Stimulated activated CD4-positive, alpha-beta T cell treated with anti-CD3 and anti-CD28 coated beads, Interleukin-4, amount 100 ng/mL, for 24 hours (primary cell): ENCODE results near the gene TMEM245.
"Not testable (repeated sequence)": the region's sequence is repeated elsewhere in the genome, so short reads cannot be mapped to it uniquely, and the experiment has no call there.

ENCODE experiments used
- DNase-seq: peaks from one replicate; pipeline ENCODE4 v3.0.0-alpha.2; 2020

The TMEM245 gene

GRCh38 chr9:109053121-109053520 is 66.6 kb downstream of the TMEM245 start:
- DNase-seq: not testable (repeated sequence)

DNA sequence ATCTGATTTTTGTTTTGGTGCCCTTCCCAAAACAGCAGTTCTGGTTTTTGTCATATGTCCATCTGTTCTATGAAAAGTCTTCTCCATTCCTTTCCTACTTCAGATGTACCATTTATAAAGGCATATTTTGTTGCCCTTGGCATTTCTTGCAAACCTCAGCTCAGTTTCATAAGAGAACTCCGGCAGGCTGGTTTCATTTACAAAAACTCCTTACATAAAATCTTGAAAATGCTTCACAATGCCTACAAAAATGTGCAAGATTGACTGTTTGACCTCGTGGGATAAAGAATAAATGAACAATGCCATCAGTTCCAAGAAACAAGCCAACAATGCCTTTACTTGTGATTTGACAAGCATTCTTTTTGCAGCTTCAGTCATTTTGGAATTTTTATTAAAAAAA is 67.3 kb downstream of the TMEM245 start:
- DNase-seq: no peak

GRCh38 chr9:109051733-109052132 is 68.0 kb downstream of the TMEM245 start:
- no peak for DNase-seq

- no peak for DNase-seq
Observed at GRCh38 chr9:109050444-109050843, 69.3 kb downstream of the TMEM245 start.

GRCh38 chr9:109048822-109049221 is 70.9 kb downstream of the TMEM245 start:
- no peak for DNase-seq

GRCh38 chr9:109047259-109047658 is 72.5 kb downstream of the TMEM245 start:
- no peak for DNase-seq

GRCh38 chr9:109046346-109046745 is 73.4 kb downstream of the TMEM245 start:
- DNase-seq: no peak

DNA sequence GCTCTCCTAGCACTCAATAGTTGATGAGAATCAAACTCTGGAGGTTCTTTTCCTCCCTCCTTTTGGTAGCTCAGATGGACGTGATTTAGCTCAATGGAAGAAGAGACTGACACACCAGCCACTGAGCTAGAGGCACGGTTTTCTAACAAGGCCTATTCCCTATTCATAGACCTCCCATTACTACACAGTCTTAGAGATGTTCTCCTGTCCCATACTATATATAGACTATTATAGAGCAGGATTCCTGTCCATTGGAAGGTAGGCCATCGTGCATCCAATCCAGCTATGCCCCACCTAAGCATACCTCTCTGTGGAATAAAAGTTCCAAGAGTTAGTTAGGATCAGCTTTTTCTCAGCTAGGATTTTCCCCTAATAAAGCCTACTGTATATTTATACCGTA is 76.2 kb downstream of the TMEM245 start:
- no peak for DNase-seq

DNA sequence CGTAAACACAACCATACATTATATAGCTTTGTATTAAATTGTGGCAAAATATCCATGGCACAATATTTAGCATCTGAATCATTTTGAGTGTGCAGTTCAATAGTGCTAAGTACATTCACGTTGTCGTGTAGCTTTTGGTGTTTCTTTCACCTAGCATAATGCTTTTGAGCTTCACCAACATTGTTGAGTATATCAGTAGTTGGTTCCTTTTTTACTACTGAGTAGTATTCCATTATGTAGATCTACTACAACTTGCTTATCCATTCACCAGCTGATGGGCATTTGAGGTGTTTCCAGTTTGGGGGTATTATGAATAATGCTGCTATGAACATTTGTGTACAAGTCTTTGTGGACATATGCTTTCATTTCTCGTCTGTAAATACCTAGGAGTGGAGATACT is 79.2 kb downstream of the TMEM245 start:
- no peak for DNase-seq

DNA sequence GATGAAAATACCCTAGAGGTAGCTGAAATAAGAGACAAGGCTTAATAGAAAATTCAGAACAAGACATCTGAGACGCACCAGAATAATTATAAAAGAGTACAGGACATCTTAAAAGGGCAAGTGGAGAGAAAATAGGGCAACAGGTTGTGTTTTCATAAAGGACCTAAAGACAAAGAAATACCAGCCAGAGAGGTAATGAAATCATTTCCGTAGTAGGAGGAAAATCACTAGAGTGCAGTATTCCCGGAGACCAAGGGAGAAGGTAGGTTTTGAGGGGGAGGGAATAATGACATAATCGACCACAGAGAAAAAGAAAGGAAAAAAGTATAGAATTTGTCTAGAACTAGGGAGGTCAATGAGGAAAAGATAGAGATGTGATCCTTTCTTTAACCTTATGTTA is 80.2 kb downstream of the TMEM245 start:
- DNase-seq: no peak

DNA sequence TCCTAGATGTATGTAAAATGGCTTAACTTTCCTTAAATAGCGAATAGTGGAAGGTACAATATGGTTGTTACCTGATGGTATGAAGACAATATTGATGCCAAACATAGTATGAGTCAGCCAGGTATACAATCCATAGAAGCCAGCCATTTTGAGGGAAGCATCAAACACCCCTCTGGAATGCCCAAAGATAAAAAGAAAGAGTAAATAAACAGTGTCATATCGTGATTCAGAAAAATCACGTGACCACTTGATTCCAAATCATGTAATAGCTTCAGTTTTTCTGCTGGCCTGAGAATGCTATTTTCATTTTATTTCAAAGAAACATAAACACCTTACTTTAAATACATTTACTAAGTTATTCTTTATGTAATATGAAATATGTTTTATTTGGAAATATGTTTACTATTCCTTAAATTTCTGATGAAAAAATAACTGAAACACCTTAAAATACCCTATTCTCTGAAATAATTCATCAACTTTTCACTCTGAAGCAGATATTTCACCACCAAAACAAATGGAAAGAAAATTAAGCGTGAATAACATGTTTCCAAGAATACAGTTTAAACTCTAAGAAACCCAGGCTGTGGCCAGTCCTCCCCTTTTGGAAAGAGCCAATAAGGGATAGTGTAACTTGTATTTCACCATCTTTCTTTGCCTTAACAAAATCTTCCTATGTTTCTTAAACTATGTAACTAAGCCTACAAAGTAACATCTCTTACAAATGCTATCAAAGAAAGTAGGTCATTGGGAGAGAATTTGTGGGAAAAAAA is 81.6 kb downstream of the TMEM245 start:
- DNase-seq: no peak

- DNase-seq: no peak
Observed at GRCh38 chr9:109036744-109037680, 82.7 kb downstream of the TMEM245 start.

DNA sequence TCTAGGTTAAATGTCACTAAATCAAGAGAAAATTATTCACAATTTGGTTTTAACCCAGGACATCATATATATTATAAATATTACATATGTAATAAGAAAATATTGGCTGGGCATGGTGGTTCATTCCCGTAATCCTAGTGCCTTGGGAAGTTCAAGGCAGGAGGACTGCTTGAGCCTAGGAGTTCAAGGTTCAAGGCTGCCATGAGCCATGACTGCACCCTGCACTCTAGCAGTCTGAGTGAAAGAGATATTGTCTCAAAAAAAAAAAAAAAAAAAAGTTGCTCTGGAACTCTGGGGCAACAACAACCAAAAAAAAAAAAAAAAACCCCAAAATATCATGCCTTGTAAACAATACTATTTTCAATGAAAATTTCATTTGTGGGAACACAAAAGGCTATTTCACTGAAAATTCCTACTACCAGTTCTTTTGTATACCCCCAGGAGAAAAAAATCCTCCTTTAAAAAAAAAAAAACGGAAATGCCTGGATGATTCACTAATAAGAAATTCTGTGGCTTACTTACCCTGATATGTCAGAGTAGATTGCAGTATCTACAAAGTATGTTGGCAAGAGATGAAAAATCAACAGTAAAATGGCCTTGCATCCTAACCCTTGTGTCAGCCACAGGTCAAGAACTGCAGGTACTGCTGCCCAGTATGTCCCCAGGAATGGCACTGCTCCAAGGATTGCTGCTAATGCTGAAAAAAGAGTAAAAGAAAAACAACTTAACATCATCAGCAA is 83.9 kb downstream of the TMEM245 start:
- DNase-seq: no peak

DNA sequence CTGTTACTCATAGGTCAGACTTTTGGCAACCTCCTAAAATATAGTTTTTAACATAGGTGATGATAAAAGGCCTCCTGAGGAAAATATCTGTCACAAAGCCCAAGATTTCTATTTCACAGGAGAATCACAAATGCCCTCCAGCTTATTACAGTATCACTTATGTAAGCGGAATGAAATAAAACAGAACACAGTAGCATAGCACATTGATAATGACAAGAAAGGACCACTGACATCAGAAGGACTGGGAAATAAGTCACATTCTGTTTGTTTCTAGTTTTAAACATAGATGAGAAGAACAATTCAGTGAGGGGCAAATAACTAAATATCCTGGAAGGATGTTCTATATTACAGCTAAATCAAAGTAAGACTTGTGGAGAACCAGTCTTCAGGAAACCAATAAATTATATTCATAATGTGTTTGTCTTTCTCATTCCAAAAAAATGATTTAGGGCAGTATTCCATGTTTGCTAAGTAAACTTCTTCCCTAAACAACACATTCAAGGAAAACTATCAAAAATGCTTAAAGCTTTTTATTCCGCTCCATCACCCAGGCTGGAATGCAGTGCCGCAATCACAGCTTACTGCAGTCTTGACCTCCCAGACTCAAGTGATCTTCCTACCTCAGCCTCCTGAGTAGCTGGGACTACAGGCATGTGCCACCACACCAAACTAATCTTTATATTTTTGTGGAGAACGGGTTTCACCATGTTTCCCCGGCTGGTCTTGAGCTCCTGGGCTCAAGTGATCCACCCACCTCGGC is 85.6 kb downstream of the TMEM245 start:
- DNase-seq: no peak

GRCh38 chr9:109031241-109031640 is 88.5 kb downstream of the TMEM245 start:
- no peak for DNase-seq

GRCh38 chr9:109030426-109030825 is 89.3 kb downstream of the TMEM245 start:
- DNase-seq: no peak

DNA sequence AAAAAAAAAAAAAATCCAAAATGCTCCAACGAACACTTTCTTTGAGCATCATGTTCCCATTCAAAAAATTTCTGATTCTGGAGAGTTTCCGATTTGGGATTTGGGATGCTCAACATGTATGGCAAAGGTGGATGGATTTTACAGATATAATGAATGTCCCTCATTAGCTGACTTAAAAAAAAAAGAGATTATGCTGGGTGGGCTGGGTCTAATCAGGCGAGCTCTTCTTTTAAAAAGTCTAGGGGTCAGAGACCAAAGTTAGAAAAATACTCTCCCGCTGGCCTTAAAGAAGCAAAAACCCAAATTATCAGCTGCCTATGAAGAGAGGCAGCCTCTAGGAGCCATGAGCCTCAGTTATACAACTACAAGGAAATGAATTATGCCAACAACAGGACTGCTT is 91.3 kb downstream of the TMEM245 start:
- DNase-seq: no peak

DNA sequence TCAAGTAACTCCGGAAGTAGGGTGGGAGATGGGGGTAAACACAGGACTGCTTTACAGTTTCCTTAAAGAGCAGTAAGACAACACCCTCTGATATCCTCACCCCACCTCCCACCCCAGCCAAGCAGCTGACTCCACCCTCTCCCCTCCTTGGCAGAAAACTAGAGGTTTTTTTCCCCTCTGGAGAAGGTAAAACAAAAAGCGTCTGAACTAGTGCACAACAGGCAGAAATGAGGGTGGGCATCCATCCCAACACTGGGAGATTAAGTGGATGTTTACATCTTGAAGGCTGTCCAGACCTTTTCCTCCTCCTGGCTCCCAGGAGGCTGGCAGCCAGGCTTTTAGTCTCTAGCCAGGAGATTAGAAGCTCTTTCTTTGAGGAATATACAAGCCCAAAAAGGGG is 92.6 kb downstream of the TMEM245 start:
- DNase-seq: no peak

DNA sequence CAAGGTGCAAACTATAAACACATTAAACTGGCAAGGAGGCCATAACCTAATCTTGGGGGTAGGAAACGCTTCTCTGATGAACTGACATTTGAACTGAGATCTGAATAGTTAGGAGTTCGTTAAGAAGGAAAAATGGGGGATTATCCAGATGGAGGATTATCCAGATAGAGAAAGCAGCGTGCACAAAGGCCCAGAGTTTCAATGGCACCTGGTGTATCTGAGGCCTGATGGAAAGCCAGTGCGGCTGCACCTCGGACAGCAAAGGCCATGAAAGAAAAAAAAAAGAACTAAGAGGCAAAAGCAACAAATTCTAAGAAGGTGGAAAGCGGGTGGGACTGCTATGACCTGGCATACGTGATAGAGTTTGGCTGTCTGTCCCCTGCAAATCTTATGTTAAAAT is 93.4 kb downstream of the TMEM245 start:
- DNase-seq: no peak

DNA sequence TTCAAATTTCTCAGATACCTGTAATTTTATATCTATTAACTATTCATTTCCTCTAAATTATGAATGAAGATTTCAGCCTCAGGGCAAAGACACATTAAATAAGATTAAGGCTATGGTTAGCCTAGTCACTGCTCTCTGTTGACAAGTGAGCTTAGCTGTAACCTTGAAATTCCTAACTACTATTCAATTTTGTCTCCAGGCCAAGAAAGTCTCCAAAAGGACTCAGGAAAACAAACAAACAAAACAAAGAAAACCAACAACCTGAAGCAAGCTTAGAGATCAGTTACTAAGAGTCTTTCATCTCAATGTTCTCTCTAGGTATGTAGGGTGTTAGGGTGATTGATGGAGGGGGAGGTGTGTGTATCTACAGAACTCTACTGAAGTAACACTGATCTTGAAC is 96.9 kb downstream of the TMEM245 start:
- no peak for DNase-seq

GRCh38 chr9:109020581-109021511 is 98.9 kb downstream of the TMEM245 start:
- DNase-seq: no peak
